Suppressor macrophage treated with lipopolysaccharide for 4 hours (primary cell): ENCODE measurements around the gene SDHC.
A peak's percentile ranks its signal among the peaks of the same experiment; 100 is the strongest.
"Not testable (repeated sequence)": the region's sequence is repeated elsewhere in the genome, so short reads cannot be mapped to it uniquely, and the experiment has no call there.

Source experiments
- DNase-seq: peaks from one replicate; pipeline ENCODE4 v3.0.0-alpha.2; 2020

Gene SDHC

GRCh38 chr1:161388639-161389038, 74.5 kb downstream of the SDHC start:
- no peak for DNase-seq

DNA sequence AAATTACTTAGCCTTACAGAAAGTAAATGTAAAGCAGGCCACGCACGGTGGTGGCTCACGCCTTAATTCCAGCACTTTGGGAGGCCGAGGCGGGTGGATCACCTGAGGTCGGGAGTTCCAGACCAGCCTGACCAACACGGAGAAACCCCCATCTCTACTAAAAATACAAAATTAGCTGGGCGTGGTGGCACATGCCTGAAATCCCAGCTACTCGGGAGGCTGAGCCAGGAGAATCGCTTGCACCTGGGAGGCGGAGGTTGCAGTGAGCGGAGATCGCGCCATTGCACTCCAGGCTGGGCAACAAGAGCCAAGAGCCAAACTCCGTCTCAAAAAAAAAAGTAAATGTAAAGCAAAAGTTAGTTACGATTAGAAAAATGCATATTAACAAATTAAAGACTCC, 75.0 kb downstream of the SDHC start:
- DNase-seq = not testable (repeated sequence)

DNA sequence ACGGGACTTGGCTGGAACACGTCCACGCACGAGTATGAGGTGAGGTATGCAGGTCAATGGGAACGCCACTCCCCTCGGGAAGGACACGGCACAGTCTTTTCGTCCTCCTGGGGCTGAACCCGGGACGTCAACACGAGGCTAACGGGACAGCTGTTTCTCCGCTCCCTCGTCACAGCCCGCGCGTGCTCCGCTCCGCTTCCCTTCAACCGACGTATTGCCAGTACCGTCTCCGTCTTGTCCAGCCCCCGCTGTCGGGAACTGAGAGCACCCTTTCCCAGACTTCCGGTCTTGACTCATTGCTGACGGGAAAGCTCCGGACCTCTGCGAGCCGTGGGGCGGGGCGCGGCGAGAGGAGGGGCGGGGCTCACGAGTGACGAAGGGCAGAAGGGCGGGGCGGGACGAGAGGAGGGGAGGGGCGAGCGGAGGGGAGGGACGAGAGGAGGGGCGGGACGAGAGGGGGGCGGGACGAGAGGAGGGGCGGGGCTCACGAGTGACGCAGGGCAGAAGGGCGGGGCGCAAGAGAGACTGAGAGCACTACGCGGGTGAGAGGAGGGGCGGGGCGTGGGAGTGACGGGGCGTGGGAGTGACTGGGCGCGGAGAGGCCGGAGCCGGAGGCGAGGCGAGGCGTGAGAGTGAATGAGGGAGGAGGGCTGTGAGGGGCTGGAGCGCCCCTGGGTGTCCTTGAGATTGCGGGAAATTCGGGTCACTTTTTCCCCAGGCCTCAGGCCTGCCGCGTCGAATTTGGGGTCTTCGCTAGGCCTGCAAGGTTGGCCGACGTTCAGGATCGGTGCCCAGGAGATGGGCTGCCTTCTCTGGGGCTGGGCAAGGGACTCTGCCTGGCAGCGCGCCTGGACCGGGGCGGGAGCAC, 75.7 kb downstream of the SDHC start:
- DNase-seq = peak; percentile 100

DNA sequence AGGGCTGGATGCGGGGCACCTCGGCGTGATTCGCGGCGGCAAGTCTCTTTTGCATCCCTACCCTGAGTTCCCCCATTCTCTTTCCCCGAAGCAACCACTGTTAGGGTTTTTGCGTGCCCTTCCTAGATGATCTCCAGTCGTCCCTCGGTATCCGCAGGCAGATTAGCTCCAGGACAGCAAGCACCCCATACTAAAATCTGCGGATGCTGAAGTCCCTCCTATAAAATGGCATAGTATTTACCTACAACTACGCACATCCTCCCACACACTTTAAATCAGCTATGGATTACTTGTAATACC, 76.3 kb downstream of the SDHC start:
- DNase-seq = no peak

DNA sequence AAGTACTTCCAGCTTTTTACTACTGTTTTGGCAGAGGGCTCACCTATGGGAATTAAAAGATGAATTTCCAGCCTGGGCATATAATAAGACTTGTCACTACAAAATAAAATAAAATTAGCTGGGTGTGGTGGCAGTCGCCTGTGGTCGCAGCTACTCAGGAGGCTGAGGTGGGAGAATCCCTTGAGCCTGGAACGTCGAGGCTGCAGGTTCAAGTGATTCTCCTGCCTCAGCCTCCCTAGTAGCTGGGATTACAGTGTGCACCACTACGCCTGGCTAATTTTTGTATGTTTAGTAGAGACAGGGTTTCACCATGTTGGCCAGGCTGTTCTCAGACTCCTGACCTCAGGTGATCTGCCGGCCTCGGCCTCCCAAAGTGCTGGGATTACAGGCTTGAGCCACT, 77.0 kb downstream of the SDHC start:
- DNase-seq = not testable (repeated sequence)

GRCh38 chr1:161391611-161392010, 77.4 kb downstream of the SDHC start:
- no peak for DNase-seq

DNA sequence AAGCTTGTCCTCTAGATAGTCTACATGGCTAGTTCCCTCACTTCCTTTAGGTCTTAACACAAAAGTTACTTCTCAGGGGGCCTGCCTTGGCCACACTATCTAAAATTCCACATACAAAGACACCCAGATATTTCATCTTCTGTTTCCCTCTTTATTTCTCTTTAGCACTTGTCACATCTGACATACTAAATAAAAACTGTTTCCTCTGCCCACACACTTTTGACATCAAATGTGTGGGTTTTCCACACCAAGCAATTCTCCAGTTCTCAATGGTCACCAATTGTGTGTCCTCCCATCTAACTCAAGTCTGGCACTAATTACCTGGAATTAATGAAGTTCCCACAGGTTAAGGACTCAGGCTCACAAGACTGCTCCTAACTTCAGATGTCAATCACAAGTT, 79.0 kb downstream of the SDHC start:
- DNase-seq = peak; percentile 21

DNA sequence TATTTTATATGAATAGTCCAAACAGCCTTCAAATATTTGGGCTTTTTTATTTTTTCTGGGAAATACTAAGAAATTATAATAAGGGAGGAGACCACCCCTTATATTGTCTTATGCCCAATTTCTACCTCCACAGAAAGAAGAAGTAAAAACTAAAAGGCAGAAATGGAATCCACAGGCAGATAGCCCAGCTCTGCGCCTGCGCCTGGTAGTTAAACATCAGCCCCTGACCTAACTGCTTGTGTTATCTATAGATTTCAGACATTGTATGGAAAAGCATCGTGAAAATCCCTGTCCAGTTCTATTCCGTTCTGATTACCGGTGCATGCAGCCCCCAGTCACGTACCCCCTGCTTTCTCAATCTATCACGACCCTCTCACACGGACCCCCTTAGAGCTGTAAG, 82.9 kb downstream of the SDHC start:
- DNase-seq = not testable (repeated sequence)

- DNase-seq = no peak
These were observed 84.7 kb downstream of the SDHC start for GRCh38 chr1:161398900-161399256.

DNA sequence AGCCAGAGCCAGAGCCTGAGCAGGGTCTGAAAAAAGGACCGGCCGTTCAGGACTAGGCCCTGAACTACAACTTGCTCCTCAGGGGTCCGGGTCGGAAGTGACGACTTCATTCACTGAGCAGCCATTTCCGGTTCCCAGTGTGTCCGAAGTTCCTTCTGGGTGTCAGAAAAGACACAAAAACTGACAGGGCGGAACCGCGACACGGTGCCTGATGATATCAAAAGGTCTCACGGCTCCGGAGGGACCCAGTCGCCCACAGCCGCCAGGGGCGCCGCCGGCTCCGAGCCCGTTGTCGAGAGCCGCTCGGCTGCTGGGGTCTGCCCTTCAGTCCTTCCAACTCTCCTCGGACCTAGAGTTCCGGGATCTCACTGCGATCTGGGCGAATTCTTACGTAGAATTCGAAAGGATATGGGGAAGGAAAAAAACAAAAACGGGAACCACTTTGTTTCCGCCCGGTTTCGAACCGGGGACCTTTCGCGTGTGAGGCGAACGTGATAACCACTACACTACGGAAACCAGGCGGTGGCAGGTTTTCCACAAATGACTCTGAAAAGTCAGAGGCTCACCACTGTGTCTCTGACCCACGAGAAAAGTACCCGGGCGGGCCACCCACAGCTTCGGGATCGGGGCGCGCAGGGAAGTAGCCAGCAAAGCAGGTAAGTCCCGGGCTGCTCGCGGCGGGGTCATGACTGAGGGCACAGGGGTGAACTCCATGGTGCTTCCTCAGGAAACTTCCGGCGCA, 85.2 kb downstream of the SDHC start:
- DNase-seq = peak; percentile 95

DNA sequence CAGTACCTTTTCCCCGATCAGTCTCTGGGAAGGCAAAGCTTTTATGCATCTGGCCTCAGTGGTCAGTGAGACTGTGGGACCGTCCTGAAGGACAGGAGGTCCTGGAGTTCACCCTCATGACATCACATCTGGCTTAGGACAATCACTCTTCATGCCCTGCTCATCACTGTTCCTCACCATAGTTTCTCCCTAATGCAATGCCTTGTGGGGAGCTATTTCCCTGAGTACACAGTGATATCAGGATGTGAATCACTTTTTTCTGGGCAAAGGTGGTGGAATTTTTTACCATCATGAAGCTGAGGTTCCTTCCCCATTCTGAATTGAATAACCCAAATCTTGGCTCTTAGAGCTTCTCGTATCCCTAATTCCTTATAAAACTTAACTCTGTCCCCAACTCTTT, 88.3 kb downstream of the SDHC start:
- no peak for DNase-seq

- DNase-seq = no peak
These were observed 89.9 kb downstream of the SDHC start for GRCh38 chr1:161404051-161404597.

- DNase-seq = not testable (repeated sequence)
These were observed 92.4 kb downstream of the SDHC start for GRCh38 chr1:161406551-161406950.

- DNase-seq = no peak
These were observed 93.3 kb downstream of the SDHC start for GRCh38 chr1:161407451-161407985.

- DNase-seq = no peak
These were observed 94.4 kb downstream of the SDHC start for GRCh38 chr1:161408429-161409052.

- DNase-seq = not testable (repeated sequence)
These were observed 95.9 kb downstream of the SDHC start for GRCh38 chr1:161409848-161410635.

- DNase-seq = not testable (repeated sequence)
These were observed 96.4 kb downstream of the SDHC start for GRCh38 chr1:161410636-161410970.
